ENCODE results near the gene ELOA.
"Not testable (repeated sequence)": the region's sequence is repeated elsewhere in the genome, so short reads cannot be mapped to it uniquely, and the experiment has no call there.

The ELOA gene, protein sequence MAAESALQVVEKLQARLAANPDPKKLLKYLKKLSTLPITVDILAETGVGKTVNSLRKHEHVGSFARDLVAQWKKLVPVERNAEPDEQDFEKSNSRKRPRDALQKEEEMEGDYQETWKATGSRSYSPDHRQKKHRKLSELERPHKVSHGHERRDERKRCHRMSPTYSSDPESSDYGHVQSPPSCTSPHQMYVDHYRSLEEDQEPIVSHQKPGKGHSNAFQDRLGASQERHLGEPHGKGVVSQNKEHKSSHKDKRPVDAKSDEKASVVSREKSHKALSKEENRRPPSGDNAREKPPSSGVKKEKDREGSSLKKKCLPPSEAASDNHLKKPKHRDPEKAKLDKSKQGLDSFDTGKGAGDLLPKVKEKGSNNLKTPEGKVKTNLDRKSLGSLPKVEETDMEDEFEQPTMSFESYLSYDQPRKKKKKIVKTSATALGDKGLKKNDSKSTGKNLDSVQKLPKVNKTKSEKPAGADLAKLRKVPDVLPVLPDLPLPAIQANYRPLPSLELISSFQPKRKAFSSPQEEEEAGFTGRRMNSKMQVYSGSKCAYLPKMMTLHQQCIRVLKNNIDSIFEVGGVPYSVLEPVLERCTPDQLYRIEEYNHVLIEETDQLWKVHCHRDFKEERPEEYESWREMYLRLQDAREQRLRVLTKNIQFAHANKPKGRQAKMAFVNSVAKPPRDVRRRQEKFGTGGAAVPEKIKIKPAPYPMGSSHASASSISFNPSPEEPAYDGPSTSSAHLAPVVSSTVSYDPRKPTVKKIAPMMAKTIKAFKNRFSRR
- total RNA-seq, result 53.6 to 149 (median 71.2) reads per million in 3 experiments

DNA sequence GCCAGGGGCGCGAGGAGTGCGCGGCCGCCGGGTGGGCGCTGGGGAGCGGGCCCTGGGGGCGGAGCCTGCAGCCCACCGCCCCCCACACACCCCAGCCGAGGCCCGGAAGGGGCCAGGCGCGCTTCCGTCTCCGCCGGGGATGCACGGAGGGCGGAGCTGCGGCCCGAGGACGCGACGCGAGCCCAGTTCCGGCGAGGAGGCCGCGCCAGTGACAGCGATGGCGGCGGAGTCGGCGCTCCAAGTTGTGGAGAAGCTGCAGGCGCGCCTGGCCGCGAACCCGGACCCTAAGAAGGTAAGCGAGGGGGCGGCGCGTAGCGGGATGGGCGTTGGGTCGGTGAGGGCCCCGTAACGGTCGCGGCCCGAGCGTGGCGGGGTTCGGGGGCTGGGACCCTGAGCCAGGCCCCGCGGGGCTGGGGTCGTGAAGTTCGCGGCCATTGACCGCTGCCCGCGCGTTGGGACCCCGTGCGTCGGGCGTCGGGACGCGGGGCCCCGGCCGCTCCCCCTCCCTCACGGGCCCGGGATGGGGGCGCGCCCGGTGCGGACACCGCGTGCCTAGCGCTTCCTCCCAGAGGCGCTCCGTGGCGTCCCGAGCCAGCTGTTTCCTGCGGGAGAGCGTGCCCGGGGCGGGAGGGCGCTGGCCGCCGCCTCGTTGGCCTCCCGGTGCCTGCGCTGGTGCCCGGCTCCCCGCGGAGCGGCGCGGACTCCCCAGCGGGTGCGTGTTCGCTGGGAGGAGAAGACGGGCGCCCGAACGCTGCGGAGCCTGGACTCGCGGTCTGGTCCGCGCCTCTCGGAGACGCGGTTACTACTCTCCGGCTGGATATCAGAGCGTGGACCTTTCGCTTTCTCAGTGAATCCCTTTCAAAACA, at the start of gene ELOA:
TSS of gene ELOA (plus strand) at position 185 of the 866 bp plus-strand sequence. CDS start at position 218, 33 bp downstream.
- DNase-seq, result peak; percentile 75

DNA sequence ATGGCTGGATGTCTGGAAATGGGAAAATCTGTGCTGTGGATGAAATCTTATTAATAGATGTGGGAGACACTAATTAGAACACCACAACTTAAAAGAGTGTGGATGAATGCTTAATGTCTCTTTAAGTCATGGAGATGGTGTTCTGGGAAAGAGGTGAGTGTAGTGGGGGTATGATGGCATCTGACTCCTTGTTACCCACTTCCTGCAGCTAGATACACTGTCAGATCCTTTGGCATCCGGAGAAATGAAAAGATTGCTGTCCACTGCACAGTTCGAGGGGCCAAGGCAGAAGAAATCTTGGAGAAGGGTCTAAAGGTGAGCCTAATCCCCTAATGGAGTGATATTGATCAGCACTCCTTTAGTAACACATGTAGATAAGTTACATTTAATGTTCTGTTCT, 49.7 kb upstream of the ELOA start:
- DNase-seq, result no peak

DNA sequence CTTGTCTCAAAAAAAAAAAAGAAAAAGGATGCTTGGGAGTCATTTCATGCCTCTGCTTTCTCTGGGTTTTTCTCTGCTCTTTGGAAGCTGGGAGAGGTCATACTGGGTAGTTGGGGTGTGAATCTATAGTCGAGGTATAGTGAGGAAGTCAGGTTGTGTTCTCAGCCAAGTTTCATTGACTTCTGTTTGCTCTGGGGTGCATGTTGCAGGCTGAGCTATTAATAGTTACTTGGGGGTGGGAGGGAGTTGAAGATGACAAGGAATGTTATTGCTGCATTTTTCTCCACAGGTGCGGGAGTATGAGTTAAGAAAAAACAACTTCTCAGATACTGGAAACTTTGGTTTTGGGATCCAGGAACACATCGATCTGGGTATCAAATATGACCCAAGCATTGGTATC, 48.9 kb upstream of the ELOA start:
- no peak for DNase-seq

DNA sequence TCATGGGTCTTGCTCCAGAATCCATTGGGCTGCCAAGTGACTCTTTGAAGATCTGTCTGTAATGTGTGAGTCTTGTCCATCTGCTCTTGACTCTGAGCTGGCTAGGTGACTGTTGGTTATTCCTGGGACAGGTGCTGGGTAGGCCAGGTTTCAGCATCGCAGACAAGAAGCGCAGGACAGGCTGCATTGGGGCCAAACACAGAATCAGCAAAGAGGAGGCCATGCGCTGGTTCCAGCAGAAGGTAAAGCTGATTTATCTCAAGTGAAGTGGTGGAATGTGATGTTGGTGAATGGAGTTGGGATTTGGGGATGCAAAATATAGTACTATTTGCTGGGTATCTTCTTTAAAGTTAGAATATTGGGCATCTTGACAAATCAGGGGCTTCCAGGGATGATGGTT, 47.6 kb upstream of the ELOA start:
- DNase-seq, result no peak

DNA sequence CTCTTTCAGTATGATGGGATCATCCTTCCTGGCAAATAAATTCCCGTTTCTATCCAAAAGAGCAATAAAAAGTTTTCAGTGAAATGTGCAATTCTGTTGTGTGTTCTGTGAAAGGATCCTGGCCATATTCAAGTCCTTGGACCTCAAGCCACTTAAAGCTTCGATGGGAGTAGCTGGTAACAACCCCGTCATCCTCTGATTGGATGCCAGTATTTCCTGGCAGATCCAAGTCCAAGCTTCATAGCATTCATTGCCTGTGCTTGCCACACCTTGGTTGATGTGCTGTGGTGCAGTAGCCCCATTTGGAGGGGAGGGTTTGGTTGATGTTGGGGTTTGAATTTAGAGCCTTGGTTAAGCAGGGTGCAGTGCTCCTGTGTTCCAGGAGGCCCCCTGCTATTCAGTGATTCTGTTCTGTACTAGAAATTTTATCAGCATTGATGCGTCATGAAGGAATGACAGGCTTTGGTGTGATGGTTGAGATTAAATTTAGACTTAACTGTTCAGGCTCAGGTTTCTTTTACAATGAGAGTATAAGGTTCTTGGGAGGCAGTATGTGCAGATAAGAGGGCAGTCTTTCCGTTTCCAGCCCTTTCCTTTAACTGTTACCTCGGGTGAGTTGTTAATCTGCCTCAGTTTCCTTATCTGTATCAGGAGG, 46.8 kb upstream of the ELOA start:
- DNase-seq, result no peak

DNA sequence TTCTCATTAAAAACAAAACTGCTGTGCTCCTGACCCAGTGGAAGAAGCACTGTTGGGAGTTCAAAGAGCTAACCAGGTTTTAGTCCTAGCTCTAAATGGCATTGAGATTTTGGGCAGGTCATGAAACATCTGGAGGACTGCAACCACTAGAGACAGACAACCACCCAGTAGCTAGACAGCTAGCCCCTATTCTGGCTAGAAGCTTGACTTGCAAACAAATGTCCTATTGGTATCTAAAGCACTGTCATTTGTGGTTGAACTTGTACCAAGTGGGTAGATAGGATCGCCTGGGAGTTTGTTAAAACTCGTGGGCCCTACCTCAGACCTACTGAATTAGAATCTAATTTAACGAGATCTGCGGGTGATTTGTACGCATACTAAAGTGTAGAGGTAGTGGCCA, 44.8 kb upstream of the ELOA start:
- DNase-seq, result no peak

DNA sequence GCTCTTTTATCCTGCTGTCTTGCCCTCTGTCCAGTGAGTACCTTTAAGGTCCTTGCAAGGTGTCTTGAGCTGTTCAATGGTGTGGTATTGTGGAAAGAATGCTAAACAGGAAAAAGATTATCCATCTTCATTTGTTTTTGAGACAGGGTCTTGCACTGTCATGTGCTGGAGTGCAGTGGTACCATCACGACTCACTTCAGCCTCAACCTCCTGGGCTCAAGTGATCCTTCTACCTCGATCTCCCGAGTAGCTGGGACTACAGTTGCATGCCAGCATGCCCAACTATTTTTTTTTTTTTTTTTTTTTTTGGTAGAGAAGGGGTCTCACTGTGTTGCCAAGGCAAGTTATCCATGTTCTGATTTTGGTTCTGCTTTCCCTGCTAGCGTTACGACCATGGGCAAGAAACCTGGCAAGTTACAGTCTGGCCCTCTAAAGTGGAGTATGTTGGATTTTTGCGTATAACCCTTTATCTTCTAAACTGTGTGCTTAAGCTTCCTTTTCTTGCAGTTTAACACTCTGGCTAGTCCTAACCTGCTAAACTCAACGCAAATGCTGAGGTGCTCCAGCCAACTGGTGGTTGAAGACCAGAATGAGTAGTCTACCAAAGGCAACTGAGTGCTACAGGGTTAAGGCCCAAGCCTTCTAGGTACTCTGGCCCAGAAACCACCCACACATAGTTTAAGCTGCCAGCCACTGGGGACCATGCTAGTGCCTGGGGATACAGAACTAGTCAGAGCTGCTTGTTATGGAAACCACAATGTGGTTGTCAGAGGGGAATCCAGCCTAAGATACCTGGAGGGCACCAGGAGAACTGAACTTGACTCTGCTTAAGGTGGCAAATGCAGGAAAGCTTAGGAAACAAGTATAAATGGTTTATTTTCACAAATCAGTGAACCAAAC, 43.7 kb upstream of the ELOA start:
- DNase-seq, result no peak

DNA sequence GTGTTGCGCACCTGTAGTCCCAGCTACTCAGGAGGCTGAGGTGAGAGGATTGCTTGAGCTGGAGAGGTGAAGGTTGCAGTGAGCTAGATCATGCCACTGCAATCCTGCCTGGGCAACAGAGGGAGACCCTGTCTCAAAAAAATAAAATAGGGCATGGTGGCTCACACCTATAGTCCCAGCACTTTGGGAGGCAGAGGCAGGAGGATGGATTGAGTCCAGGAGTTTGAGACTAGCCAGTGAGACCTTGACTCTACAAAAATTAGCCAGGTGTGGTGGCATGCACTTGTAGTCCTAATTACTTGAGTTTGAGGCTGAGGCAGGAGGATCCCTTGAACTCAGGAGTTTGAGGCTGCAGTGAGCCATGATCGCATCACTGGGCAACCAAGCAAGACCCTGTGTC, 42.0 kb upstream of the ELOA start:
- no peak for DNase-seq

DNA sequence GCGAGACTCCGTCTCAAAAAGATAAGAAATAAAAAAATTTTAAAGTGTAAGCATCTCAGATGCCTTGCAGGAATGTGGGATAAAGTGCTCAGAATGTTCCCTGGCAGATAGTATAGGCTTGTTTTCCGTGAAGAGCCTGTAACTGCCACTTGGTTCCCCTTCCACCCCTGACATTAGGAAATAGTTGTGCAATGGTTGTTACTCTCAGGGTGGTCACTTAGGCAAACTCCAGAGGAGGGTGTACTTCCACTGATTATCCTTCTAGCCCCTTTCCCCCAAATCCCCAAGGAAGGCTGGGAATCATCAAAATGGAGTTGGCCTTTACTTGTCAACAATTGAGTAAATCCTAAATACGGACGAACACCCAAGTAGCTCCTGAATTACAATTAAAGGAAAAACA, 41.3 kb upstream of the ELOA start:
- no peak for DNase-seq

DNA sequence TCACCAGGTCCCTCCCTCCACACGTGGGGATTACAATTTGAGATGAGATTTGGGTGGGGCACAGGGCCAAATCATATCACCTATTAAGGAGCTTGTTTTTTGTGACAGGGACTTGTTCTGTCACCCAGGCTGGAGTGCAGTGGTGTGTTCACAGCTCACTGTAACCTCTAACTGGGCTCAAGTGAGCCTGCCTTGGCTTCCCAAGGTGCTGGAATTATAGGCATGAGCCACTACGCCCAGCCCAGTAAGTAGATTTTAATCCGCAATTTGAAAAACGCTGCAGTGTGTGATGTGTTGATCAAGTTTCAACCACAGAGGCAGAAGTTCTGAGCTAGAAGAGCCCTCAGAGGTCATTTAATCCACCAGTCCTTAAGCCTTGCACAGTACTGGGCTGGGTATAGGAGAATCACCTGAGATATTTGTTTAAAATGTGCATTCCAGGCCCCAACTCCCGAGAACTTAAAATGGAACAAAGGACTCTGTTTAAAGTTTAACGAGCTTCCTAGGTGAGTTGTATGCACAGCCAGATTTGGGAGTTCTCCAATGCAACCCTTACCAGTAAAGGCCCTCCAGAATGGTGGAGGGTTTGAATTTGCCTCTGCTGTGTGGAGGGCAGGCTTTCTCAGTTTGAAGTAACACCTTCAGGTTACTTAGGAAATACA, 38.3 kb upstream of the ELOA start:
- no peak for DNase-seq

DNA sequence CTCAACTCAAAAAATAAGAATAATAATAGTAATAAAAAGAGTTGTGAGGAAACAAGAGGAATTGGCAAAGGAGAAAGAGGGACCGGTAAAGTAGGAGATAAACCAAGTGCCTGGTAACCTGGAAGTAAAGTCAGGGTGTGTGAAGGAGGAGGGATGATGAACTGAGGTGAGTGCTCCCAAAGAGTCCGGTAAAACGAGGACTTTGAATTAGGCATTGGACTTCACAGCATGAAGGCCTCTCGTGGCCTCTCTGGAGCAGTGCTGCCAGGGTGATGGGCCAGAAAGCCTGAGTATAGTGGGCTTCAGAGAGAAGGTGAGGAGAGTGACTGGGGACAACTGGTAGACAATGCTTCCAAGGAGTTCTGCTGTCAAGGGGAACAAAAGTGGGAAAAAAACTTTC, 34.0 kb upstream of the ELOA start:
- no peak for DNase-seq

DNA sequence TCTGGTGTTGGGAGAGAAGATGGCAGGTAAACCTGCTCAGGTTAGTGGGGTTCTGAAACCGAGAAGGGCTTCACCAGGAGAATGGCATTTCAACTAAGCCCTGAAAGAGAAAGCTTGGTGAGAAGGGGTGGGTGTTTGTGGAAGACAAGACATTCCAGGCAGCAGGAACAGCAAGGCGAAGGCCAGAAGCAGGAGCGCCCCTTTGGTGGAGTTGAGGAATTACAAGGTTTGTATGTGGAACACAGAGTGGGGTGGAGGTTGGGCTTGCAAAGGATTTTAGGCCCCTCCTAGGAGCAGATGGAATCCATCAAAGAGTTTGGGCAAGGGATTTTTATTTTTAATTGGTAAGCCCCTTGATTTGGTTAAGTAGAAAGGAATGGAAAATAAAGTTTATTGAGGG, 24.8 kb upstream of the ELOA start:
- no peak for DNase-seq

DNA sequence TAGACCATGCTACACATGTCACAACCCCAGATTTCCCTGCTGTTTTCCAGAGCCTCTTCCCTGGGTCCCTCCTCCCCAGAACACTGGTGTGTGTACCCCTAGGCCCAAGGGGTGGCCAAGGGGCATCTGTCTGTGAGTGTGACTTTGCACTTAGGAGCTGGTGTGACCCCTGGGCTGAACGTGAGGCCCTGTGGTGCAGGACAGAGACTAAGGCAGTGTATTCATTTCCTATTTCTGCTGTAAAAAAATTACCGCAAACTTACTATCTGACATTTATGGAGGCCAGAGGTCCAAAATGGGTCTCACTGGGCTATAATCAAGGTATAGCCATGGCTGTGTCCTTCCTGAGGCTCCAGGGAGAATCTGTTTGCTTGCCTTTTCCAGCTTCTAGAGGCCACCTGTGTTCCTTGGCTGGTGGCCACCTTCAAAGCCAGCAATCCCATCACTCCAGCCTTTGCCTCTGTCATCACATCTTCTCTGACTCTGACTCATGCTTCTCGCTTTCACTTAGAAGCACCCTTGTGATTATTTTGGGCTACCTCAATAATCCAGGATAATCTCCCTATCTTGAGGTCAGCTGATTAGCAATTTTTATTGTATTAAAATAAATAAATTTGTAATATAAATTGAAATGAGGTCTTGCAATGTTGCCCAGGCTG, 24.0 kb upstream of the ELOA start:
- DNase-seq, result no peak

DNA sequence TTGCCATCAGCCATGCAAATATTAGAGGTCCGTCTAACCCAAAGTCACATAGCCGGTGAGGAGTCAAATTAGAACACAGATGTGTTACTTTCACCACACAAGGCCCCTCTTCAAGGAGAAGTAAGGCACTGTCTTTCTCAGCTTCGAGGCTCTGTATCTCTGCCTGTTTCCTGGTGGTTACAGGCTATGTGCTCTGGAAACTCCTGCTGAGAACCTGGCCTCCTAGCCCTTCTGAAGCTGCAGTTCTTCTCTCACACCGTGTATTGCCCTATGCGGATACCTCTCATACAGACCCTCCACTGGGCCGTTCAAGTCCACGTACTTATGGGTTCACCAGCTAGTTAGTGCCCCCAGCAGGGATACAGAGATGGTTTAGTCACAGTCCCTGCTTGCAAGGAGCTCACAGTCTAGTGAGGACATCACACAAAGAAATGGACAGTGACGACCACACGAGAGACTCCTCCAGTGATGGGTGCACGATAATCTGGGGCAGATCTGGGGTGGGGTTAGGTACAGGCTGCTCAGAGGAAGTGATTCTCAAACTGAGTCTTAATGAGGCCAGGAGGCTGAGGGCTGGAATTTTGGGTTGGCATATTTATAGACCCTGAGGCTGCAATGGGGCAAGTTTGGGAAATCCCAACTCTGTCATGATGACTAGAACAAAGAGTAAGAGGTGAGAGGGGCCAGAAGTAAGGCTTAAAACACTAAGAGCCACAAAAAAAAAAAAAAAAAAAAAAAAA, 22.8 kb upstream of the ELOA start:
- peak; percentile 23 for DNase-seq

DNA sequence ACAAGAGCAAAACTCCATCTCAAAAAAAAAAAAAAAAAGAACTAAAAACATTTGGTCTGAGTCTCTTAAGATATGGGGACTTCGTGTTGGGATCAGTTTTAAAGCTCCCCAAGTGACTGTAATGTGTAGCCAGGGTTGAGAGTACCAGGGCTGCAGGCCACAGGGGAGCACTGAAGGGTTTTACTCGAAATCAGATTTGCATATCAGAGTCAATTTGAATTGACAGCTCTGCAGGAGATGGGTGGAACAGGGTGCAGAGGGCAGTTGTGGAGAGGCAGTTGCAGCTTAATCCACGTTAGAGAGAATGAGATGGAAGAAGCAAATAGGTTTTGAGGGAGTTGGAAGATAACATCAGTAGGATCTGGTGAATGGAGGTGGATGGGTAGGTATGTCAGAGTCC, 20.6 kb upstream of the ELOA start:
- no peak for DNase-seq

DNA sequence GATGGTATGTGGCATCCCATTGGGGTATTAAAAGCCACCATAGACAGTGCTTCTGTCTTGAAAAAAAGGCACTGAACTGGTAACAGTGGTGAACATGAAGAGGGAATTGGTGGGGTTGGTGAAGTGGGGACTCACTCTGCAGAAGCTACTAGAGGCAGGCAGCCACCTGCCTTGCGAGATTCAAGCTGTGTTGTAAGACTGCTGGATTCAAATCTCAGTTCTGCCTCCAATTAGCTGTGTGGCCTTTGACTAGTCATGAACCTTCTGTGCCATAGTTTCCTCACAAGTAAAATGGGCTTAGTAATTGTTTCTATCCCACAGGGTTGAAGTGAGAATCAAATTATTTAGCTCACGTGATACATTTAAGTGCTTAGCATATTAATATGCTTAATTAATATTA, 16.6 kb upstream of the ELOA start:
- no peak for DNase-seq

DNA sequence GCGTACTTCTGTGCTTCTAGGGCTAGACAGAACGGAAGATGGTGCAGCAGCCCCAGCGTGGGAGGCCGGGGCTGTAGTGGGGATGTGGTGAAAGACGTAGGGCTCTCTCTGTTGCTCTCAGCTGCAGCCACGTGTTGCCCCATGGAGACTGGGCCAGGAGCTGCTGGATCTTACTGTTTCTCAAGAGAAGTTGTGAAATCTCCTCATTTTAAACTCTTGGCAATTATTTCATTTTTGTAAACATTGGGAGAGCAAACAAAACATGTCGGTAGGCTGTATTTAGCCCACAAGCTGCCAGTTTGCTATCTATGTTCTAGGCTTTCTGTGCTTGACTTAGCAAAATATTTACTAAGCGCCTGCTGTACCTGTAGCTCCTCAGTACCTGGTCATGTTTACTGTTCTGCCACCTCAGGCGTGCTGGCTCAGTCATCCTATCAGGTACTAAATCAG, 15.9 kb upstream of the ELOA start:
- no peak for DNase-seq

DNA sequence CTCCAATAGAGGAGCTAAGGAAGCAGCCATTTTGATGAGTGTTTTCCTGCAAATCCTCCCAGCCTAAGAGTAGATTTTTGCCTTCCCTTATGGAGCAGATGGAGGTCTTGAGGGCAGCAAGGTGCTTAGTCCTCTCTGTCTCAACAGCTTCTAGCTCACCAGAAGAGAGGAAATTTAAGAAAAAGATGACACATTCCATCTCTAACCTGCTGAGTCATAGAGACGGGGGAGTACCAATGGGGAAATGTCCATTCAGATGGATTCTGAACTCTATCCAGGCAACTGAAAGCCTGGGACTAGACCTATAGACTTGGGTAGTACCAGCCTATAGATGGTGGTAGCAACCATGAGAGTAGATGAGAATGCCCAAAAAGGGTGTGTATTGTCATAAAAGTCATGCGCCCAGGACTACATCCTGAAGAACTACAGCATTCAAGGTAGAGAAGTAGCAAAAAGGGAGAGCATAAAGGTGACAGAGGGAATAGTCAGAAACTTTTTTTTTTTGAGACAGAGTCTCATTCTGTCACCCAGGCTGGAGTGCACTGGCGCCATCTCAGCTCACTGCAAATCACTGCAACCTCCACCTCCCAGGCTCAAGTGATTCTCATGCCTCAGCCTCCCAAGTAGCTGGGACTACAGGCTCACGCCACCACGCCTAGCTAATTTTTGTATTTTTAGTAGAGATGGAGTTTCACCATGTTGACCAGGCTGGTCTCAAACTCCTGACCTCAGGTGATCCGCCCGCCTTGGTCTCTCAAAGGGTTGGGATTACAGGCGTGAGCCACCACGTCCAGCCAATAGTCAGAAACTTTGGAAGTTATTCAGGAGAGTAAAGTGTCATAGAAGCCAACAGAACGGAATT, 10.7 kb upstream of the ELOA start:
- no peak for DNase-seq

DNA sequence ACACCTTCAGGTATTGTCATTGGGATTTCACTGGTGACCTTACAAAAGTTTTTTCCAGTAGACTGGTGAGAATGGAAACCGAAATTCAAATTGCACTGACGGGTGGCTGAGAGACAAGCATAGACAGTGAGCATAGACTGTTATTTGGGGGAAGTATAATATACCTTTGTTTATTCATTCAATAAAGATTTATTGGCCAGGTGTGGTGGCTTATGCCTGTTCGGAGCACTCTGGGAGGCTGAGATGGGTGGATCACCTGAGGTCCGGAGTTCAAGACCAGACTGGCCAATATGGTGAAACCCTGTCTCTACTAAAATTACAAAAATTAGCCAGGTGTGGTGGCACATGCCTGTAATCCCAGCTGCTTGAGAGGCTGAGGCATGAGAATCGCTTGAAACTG, 10.0 kb upstream of the ELOA start:
- DNase-seq, result not testable (repeated sequence)
